ENCODE data around the gene KRTAP10-3.

KRTAP10-3 gene

DNA sequence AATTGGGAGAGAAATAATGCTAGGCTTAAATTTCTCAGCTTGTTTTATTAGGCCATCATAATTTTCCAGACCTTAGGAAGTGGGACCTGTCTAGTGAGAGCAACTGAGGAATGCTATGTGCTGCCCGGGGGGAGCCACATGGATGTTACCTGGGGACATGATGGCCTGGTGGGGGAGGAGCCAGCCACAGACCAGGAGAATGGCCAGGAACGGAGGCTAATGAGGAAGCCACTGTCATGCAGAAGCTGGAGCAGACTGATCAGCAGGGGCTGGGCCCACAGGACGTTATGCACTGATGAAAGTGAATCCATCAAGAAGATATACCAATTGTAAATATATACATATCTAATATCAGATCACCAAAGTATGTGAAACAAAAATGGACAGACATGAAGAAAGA lies 14.0 kb downstream of the KRTAP10-3 start:
- DNase-seq, result no peak

DNA sequence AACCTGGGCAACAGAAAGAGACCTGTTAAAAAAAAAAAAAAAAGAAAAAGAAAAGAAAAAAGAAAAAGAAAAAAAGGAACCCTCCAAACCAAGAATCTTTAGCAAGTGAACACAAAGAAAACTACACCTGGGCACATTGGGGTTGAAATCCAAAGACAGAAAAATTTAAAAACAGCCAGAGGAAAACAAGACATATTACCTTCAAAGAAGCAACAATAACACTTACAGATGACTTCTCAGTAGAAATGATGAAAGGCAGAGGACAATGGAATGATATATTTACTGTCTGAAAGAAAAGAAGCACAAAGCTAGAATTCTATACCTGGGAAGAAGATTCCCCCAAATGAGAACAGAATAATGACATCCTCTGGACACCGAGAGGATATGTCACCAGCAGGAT lies 15.9 kb downstream of the KRTAP10-3 start:
- no peak for DNase-seq

DNA sequence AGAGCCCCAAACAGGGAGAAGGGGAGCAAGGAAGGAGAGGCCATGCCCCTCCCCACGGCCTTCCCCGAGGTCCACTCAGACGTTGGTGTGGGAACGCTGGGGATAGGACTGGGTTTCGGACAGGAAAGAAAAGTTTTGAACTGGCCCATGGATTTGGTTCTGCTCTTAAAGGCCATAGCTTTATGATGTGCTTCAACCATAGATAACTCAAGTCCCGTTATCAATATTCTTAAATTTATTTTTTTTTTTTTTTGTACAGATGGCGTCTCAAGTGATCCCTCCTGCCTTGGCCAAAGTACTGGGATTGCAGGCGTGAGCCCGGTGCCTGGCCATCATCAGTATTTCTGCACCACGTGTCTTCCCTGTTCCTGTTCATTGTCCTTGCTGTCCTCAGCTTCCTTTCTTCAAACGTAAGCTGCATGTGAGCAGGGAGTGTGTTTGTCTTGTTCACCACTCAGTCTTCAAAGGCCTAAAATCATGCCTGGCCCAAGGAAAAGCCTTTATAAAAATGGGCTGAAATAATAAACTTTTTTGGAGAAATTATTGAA lies 17.8 kb downstream of the KRTAP10-3 start:
- DNase-seq, result no peak

DNA sequence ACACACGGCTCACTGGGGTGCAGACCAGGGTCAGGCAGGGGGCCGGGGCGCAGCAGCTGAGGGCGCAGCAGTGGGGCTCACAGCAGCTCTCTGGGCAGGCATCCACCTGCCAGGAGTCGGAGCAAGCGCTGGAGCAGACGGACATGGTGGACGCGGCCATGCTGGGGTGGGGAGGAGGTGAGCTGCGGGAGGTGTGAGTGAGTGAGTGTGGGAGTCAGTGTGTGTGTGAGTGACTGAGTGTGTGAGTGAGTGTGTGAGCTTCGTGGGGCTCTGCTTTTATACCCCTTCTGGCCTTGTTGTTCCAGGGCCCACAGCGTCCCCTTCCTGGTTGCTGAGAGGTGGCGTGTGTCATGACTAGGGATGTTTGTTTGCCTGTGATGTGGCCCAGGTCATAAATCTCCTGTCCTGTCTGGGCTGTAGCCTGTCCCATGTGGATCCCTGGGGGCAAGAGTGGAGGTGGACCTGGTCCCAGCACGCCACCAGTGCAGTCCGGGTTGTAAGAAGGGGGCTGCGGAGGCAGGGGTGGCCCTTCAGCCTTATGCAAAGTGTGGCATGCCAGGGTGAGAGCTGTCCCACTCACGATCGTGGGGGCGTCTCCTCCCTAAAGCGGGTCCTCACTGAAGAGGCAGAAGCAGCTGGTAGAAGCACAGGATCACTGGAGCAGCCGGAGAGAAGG lies 18.5 kb downstream of the KRTAP10-3 start, which contains the start of gene KRTAP10-1:
TSS of gene KRTAP10-1 (minus strand) at position 205 of the 676 bp plus-strand sequence. CDS start at position 160, 45 bp downstream.
- no peak for DNase-seq

DNA sequence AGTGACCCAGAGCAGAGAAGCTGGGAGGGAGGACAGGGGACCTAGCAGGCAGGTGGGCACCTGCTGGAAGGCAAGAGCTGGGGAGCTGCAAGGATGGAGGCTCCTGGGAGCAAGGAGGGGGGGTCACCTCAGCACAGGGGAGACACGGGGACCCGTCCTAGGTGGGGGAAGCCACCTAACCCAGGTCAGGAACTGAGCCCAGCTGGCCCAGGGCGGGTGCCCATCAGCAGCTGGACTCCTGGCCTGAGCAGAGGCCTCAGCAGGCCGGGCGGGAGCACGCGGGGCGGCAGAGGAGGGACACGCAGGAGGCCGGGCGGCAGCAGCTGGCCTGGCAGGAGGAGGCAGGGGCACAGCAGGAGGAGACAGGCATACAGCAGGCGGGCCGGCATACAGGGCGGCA lies 19.5 kb downstream of the KRTAP10-3 start:
- no peak for DNase-seq

DNA sequence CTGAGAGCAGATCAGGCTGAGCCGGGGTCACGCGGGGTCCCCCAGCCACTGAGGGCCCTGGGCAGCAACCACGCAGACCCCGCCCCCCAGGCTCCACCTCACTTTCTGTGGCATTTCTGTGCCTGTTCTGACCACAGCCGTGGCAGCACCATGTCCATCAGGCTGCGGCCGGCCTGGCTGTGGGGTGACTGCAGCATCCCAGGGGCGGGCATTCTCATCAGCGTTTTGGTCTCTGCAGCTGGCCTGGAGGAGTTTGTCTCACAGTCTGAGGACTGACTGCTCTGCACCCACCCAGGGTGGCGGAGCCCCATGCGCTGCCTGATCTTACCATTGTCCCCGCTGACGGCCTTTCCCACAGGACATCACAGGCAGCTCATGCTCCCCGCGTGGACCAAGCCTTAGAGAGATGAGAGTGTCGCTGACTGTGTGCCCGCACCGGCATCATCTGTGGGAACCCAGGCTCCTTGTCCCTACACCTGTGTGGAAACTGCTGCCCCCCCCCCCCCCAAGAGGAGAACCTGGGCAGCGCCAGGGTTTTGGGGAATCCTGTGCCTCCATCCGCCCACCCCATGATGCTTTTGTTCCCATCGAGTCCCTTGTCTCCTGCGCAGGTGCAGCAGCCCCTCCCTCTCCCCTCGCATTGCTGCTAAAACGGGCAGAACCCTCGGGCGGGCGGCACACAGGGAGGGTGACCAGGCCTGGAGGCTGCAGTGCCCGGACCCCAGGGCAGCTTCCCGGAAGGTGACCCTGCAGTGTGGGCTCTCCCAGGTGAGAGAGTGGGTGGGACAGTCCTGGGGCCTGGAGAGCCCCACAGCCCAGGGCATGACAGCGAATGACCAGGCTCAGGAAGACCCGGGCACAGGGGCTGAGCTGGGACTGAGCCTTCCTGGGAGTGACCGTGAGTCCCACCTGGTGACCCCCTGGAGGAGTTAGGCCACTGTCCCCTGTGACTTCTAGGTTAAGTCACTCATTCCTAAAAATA lies 20.4 kb downstream of the KRTAP10-3 start:
- no peak for DNase-seq

DNA sequence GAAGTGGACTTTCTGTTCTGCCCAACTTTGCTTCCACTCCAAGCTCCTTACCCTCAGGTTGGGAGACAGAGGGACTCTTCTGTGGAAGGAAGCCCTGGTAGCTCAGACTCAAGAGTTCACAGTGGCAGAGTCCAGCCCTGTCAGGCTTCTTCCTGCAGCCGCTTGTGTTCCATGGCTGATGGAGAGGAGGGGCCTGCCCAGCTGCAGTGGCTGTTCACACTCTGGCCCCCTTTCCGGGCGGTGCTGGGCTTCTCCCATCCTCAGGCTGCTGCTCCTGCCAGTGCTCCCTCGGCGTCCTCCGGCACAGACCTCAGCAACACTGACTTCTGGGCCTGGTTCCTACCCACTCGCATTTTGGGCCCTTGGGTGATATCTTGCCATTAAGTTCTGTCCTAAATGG lies 22.6 kb downstream of the KRTAP10-3 start:
- no peak for DNase-seq

DNA sequence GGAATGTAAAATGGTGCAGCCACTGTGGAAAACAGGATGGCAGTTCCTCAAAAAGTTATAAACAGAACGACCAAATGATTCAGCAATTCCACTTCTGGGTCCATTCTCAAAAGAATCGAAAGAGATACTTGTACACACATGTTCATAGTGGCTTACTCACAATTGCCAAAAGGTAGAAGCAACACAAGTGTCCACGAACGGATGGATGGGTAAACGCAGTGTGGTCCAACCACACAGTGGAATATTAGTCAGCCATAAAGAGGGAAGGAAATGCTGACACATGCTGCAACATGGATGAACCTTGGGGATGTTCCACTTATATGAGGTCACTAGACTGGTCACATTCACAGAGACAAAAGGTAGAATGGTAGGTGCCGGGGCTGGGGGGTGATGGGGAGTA lies 23.9 kb downstream of the KRTAP10-3 start:
- no peak for DNase-seq

DNA sequence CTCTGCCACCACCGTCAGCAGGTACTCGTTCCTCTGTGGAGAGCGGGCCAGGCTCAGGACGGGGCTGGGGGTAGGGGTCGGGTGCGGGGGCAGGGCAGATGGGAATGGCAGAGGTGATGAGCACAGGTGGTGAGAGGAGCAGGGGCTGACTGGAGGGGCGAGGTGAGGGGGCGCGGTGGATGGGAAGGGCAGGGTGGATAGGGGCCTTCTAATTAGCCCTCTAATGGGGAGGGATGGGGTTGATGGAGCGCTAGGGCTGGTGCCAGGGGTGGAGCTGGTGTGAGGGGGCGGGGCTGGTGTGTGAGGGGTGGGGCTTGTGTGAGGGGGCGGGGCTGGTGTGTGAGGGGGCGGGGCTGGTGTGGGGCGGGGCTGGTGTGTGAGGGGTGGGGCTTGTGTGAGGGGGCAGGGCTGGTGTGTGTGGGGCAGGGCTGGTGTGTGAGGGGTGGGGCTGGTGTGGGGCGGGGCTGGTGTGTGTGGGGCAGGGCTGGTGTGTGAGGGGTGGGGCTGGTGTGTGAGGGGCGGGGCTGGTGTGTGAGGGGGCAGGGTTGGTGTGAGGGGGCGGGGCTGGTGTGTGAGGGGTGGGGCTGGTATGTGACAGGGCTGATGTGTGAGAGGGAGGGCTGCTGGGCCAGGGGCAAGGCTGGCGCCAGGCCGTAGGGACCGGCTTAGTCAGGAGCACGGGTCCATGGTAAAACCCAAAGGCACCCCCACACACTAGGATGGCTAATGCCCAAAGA lies 24.5 kb downstream of the KRTAP10-3 start:
- DNase-seq, result peak; percentile 15

DNA sequence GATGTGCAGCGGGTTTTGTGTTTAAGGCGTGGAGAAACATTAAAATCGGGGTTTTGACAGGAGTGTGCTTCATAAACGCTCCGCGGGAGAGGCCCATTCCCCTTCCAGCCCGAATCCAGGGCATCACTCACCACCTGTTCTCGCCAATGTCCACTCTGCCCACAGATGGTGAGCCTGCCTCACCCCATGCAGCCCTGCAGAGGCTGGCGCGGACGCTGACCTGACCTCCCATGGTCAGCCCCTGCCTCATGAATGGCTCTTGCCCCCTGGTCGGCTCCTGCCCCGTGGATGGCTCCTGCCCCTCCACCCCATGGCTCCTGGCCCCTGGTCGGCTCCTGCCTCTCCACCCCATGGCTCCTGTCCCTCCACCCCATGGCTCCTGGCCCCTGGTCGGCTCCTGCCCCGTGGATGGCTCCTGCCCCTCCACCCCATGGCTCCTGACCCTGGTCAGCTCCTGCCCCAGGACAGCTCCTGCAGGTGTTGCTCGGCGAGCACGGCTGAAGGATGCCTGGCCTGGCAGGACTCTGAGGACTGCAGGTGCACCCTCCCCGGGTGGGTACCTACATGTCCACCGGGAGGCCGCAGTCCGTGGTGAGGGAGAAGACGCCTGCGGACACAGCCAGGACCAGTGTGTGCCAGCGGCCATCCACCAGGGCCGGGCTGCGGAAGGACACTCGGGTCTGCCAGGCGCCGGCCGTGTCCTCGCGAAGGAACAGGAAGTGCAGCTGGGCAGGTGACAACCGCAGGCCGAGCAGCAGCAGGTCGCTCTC lies 25.3 kb downstream of the KRTAP10-3 start:
- no peak for DNase-seq

DNA sequence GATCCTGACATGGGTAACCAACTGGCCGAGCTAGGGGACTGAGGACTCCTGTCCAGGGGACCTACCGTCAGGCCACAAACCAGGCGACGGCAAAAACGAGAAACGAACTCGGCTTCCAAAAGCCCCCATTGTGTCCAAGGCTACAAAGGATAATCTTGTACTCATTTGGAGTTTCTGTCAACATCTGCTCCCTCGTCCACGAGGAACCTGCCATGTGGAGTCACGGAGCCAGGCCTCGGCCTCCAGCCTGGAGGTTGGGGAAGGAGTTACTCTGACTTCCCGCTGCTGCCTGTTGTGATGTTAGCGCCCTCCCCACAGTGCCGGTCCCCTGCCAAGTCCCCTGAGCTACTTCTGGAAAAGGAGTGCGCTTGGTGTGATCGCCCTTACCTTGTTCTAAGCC lies 25.9 kb downstream of the KRTAP10-3 start:
- DNase-seq, result no peak

DNA sequence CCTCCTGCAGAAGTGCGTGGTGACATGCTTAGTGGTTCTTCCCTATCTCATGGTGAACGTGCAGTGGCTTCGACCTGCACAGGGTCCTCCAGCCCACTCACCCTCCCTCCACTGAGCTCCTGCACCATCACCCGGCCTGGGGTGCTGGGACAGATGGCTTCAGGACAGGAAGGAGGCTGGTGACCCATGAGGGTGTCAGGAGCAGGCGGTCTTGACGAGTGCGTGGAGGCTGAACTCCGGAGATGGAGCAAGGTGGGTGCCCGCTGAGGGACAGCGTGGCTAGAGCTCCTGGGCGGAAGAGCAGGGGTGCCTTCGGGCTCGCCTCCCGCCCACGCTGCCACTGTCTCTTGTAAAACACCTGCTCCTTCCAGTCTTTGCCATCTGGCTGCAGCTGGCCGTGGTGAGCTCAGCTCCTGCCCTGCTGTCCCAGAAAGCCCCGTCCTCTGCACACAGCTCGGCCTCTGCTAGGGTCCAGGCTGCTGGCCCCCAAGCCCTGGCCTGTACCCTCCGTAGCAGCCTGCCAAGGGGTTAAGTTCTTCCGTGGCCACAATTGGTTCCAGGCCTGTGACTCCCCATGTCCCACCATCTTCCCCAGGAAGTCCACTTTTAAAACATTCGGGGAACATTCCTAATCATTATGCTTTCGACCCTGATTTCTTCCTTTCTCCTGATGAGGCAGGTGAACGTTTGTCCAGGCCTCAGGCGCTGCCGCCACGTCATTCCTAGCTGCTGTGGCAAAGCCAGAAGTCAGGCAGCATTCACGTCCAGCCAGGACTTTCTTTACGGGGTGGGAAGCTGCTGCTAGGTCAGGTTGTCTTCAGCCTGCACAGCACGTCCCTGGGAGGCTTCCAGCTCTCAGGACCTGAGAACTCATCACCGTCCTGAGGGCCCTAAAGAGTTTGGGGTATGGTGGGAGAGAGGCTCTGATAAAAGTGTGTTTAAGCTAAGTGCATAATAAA lies 26.7 kb downstream of the KRTAP10-3 start:
- peak; percentile 43 for DNase-seq

DNA sequence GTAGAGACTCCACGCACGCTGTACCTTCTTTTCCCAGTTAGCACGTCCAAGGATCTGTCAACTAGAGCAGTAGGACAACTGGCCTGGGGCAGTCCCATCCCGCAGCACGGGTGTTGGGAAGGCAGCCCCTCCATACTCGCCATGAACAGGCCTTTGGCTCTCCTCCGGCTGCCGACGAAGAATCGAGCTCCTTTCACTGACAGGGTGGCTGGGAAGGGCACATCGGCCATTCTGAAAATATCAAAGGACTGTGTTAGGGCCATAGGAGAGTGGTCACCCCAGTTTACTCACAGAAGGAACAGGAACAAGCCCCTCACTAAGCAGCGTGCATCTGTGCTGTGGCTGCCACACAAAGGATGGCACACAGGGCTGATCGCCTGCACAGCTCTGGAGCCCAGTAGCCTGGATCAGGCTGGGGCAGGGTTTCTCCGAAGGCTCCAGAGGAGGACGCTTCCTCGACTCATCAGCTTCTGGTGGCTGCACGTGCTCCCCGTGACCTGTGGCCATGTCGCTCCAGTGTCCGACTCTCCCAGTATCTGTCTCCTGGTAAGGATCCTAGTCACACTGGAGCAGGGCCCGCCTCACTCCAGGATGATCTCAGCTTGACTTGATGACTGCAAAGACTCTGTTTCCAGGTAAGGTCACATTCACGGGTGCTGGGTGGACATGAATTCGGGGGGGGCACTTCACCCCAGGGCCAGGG lies 27.5 kb downstream of the KRTAP10-3 start:
- DNase-seq, result no peak

DNA sequence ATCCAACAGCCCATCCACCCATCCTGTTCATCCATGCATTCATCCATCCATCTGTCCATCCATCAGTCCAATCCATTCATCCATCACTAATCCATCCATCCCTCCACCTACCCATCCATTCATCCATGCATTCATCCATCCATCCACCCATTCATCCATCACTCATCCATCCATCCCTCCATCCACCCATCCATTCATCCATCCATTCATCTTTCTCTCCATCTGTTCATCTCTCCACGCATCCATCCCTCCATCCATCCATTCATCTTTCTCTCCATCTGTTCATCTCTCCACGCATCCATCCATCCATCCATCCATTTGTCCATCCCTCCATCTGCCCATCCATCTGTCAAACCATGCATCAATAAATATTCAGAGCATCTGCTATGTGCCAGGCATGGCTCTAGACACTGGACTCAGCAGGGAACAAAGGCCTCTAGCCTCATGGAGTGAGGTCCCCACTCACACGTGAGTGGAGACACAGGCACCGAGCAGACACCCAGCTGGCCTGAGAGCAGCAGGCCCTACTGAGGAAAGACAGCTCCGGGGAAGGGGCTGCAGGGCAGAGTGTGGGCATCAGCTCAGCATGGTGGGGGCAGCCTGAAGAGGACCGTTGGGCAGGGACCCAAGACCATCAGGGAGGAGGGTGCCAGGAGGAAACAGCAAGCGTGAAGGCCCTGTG lies 28.2 kb downstream of the KRTAP10-3 start:
- no peak for DNase-seq

DNA sequence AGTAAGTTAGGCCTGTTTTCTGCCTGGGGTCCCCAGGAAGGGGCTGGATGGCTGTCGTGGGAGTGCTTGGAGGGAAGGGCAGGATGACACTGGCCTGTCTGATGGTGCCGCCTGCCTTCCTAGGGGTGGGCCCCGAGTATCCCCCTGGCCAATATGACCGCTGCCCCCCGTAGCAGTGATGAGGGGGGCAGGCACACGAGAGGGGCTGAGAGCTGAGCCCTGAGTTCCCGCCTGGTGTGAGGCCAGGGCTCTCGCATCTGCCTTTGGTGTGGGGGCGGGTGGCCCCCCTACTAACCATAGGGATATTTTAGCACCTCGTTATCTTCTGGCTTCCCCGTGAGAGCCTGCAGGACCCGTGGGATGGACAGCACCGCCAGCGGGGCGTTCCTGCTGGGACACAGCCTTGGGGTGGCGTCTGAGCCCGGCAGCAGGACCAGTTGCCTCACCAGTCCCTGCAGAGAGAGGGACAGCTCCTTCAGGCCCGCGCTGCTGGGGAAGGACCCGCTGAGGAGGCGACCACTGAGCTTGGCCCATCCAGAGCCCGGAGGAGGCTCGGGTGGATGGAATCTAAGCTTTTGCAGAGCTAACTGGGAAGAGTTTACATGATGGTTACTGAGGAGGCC lies 29.0 kb downstream of the KRTAP10-3 start:
- no peak for DNase-seq

DNA sequence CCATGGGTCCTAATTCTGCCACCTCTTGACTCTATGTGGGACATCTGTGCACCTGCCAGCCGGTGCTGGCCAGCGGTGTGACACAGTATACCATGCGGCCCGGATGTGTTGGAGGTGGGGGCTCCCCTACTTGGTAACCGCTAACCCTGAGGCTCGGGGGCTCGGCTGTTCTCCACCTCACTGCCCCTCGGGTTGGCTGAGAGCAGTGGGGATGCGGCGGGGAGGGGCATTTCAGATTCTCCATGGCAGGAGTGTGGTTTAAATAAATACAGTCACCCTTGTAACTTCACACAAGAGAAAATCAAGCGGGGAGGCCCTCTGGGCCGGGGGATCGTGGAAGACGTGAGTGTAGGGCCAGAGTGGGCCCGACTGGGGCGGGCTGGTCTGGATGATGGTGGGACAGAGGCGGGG lies 29.6 kb downstream of the KRTAP10-3 start:
- no peak for DNase-seq

DNA sequence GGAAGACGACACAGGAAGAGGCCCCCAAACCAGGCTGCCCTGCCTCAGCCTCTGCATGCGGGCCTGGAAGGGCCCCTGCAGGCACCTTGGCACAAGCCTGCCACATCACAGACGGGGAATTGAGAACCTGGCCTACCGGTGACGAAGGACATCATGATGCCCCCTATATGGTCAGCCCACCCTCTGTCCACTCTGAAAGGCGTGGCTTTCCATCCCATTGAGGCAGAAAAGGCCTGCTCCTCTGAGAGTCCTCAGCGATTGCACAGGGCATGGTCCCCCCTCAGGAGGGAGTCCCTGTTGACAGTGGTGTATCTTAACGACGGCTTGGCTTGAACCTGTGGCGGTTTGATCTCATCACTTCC lies 30.0 kb downstream of the KRTAP10-3 start:
- DNase-seq, result no peak

DNA sequence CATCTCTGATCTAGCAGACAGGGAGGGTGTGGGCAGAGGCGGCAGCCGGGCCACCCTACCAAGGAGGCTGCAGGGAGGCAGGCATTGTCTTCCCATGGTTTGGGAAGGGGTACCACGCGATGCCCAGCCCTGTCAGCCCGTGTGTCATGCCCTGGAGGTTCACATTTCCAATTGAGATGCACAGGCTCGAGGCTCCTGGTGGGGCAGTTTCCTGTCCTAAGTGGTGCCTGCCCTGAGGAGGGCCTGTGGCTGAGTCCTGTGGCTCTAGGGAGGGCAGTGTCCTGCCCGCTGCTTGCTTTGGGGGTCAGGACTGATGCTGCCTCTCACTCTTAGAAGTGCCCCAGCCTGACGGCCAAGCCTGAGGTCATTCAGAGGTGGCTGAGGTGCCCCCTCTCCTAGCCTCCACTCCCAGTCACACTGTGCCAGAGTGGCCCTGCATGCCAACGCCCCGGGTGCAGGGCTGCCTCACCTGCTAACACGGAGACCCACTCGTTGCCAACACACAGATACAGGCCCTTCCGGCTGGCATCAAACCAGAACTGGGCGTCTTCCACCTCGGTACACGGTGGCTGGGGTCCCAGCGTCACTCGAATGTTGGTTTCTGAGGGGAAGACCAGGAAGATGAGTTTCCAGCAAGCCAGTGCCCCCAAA lies 30.5 kb downstream of the KRTAP10-3 start:
- no peak for DNase-seq
